ENCODE results near the gene PRKAR2B.

Gene PRKAR2B

GRCh38 chr7:107210400-107210799, 165.9 kb downstream of the PRKAR2B start:
- FAIRE-seq, result no peak
- no peak for DNase-seq (ENCODE audit: insufficient read length, low spot score)

Data from HTR-8/SVneo (cell line).